HepG2 (cell line): ENCODE results near the gene BPGM.

ENCODE experiments used
- SOX6 ChIP-seq, 2 experiments: fragments of 450-650 bp in 1 of 2; sonication (generic) in 1 of 2; formaldehyde crosslinking in 1 of 2; IDR thresholded peaks; 2 replicates each; pipeline versions ENCODE4 v1.4.0 to v1.6.1; 2017 to 2020; ENCODE audit warnings: antibody characterized with exemption in 1 of 2, mild to moderate bottlenecking in 1 of 2, missing genetic modification reagents in 1 of 2
- TF ChIP-seq, protein P1 (sequence below), 2 experiments: sonication (generic) in 1 of 2; formaldehyde crosslinking in 1 of 2; IDR thresholded peaks; 2 replicates each; pipeline versions ENCODE4 v1.4.0 to v1.6.1; 2018 to 2020; ENCODE audit warnings: missing genetic modification reagents in 2 of 2, borderline replicate concordance in 1 of 2, low read depth in 1 of 2, mild to moderate bottlenecking in 1 of 2, missing biosample characterization in 1 of 2

DNA sequence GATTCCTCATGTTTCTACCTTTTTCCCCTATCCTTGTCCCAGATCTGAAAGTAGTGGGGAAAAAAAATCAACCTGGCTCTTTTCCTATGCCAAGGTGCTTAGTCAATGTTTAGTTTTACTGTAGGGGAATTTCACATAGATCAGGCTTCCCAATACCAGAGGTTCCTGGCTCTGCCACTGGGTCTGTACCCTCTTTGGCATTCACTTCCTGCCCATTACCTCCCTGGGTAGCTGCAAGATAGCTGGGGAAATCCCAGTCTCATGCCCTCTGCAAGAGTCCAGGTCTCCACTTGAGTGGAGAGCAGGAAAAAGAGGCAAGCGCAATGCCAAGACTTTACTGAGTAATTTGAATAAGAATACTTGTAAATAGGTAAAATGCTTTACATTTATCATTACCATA, 3.5 kb upstream of the BPGM start:
- TF ChIP-seq, protein P1, sequence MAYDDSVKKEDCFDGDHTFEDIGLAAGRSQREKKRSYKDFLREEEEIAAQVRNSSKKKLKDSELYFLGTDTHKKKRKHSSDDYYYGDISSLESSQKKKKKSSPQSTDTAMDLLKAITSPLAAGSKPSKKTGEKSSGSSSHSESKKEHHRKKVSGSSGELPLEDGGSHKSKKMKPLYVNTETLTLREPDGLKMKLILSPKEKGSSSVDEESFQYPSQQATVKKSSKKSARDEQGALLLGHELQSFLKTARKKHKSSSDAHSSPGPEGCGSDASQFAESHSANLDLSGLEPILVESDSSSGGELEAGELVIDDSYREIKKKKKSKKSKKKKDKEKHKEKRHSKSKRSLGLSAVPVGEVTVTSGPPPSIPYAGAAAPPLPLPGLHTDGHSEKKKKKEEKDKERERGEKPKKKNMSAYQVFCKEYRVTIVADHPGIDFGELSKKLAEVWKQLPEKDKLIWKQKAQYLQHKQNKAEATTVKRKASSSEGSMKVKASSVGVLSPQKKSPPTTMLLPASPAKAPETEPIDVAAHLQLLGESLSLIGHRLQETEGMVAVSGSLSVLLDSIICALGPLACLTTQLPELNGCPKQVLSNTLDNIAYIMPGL (CRISPR knock-in tag; IDR thresholded peaks at IDR 0.05; ENCODE audit: borderline replicate concordance in 1 of 2, low read depth in 1 of 2), result no peak
- no peak for TF ChIP-seq SOX6 (IDR thresholded peaks at IDR 0.05)
- TF ChIP-seq SOX6 (CRISPR knock-in tag; IDR thresholded peaks at IDR 0.05), result no peak
